ENCODE measurements around the gene ZNF784.

DNA sequence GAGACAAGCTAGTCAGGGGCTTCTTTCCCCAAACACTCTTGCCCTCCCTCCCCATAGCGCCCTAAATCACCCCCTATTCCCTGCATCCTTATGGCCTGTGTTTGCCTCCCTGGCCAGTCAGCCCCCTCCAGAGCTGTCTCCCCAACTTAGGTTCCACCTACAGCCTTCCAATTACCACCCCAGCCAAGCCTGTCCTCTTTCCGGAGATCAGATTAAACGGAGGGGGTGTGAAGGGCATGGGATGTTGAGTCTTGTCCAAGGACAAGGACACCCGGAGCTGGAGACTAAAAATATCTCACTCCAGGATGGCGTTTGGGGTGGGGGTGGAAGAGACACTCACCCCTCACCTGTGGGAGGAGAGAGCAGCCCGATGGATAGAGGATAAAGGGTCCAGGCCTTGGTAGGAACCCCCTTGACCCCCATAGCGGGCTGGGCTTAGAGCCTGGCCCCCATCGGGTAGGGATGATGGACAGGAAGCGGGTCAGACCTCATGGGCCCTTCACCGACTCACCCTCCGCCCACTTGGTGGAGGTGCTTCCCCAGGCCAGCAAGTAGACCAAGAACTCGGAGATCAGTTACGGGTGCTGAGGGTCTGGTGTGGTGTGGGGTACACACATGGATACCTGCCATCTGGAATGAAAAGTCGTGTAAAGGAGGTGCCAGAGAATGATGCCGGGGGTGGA, 12.9 kb downstream of the ZNF784 start:
- TF ChIP-seq POLR2A (IDR thresholded peaks at IDR 0.05) (no peak), EP300 (IDR thresholded peaks at IDR 0.05) (no peak), POLR2AphosphoS5 (IDR thresholded peaks at IDR 0.05) (no peak)
- TF ChIP-seq, protein P1, sequence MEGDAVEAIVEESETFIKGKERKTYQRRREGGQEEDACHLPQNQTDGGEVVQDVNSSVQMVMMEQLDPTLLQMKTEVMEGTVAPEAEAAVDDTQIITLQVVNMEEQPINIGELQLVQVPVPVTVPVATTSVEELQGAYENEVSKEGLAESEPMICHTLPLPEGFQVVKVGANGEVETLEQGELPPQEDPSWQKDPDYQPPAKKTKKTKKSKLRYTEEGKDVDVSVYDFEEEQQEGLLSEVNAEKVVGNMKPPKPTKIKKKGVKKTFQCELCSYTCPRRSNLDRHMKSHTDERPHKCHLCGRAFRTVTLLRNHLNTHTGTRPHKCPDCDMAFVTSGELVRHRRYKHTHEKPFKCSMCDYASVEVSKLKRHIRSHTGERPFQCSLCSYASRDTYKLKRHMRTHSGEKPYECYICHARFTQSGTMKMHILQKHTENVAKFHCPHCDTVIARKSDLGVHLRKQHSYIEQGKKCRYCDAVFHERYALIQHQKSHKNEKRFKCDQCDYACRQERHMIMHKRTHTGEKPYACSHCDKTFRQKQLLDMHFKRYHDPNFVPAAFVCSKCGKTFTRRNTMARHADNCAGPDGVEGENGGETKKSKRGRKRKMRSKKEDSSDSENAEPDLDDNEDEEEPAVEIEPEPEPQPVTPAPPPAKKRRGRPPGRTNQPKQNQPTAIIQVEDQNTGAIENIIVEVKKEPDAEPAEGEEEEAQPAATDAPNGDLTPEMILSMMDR (IDR thresholded peaks at IDR 0.05): no peak
